WTC11 (cell line): ENCODE results near the gene SMARCC2.

ENCODE experiments used
- IRF2 ChIP-seq: sonication (generic); formaldehyde crosslinking; IDR thresholded peaks from 2 replicates; pipeline ENCODE4 v1.8.0; 2022; ENCODE audit warnings: low read depth, missing genetic modification reagents, borderline replicate concordance
- SP1 ChIP-seq: sonication (generic); formaldehyde crosslinking; conservative IDR thresholded peaks from 2 replicates; pipeline ENCODE4 v1.8.1; 2022; ENCODE audit warnings: missing genetic modification reagents
- TCF7 ChIP-seq: sonication (generic); formaldehyde crosslinking; IDR thresholded peaks from 2 replicates; pipeline ENCODE4 v1.8.0; 2022; ENCODE audit warnings: mild to moderate bottlenecking, low read depth, missing genetic modification reagents, moderate library complexity
- TP53 ChIP-seq: sonication (generic); formaldehyde crosslinking; IDR thresholded peaks from 2 replicates; pipeline ENCODE4 v1.8.1; 2023; ENCODE audit warnings: mild to moderate bottlenecking, missing genetic modification reagents
- ZNF232 ChIP-seq: sonication (generic); formaldehyde crosslinking; IDR thresholded peaks from 2 replicates; pipeline ENCODE4 v1.8.0; 2022; ENCODE audit warnings: mild to moderate bottlenecking, missing genetic modification reagents
- TF ChIP-seq, protein P1 (sequence below): fragments of 200-600 bp; IDR thresholded peaks from 2 replicates; pipeline ENCODE4 v1.8.0; 2022; ENCODE audit warnings: antibody characterized with exemption
- TF ChIP-seq, protein P2 (sequence below): sonication (generic); formaldehyde crosslinking; IDR thresholded peaks from 2 replicates; pipeline ENCODE4 v1.8.1; 2023; ENCODE audit warnings: mild to moderate bottlenecking, missing genetic modification reagents
- TF ChIP-seq, protein P3 (sequence below): sonication (generic); formaldehyde crosslinking; IDR thresholded peaks from 2 replicates; pipeline ENCODE4 v1.8.1; 2022; ENCODE audit warnings: low read depth, missing genetic modification reagents, borderline replicate concordance

DNA sequence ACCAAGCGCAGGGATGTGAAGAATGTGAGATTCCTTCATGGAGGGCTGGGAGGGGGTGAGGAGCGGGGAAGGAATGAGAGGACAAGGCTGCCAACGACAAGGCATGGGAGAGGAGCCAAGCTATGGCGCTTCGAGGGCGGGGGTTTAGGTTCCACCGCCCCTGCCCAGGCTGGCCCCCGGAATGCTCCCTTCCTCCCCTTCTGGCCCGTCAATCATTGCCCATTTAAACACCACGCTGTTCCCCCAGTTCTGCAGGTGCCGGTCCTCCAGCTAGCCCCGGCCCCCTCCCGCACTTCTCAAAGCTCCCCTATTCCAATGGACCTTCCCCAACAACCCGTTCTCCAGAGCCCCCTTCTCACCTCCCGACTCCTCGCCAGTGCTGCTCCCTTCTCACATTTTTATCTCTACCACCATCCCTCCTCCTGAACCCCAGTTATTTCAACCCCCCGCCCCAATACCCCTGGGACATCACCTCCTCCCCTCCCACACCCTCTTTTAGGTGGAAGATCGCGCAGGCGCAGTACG, 32.0 kb upstream of the SMARCC2 start:
- TF ChIP-seq IRF2 (CRISPR knock-in tag) (no peak), ZNF232 (CRISPR knock-in tag) (no peak), SP1 (no peak), TCF7 (CRISPR knock-in tag) (no peak), TP53 (no peak)
- TF ChIP-seq, protein P1, sequence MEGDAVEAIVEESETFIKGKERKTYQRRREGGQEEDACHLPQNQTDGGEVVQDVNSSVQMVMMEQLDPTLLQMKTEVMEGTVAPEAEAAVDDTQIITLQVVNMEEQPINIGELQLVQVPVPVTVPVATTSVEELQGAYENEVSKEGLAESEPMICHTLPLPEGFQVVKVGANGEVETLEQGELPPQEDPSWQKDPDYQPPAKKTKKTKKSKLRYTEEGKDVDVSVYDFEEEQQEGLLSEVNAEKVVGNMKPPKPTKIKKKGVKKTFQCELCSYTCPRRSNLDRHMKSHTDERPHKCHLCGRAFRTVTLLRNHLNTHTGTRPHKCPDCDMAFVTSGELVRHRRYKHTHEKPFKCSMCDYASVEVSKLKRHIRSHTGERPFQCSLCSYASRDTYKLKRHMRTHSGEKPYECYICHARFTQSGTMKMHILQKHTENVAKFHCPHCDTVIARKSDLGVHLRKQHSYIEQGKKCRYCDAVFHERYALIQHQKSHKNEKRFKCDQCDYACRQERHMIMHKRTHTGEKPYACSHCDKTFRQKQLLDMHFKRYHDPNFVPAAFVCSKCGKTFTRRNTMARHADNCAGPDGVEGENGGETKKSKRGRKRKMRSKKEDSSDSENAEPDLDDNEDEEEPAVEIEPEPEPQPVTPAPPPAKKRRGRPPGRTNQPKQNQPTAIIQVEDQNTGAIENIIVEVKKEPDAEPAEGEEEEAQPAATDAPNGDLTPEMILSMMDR: no peak
- TF ChIP-seq, protein P2, sequence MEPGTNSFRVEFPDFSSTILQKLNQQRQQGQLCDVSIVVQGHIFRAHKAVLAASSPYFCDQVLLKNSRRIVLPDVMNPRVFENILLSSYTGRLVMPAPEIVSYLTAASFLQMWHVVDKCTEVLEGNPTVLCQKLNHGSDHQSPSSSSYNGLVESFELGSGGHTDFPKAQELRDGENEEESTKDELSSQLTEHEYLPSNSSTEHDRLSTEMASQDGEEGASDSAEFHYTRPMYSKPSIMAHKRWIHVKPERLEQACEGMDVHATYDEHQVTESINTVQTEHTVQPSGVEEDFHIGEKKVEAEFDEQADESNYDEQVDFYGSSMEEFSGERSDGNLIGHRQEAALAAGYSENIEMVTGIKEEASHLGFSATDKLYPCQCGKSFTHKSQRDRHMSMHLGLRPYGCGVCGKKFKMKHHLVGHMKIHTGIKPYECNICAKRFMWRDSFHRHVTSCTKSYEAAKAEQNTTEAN (CRISPR knock-in tag): peak; percentile 63; the same call in 1 of the 2 replicates
- TF ChIP-seq, protein P3, sequence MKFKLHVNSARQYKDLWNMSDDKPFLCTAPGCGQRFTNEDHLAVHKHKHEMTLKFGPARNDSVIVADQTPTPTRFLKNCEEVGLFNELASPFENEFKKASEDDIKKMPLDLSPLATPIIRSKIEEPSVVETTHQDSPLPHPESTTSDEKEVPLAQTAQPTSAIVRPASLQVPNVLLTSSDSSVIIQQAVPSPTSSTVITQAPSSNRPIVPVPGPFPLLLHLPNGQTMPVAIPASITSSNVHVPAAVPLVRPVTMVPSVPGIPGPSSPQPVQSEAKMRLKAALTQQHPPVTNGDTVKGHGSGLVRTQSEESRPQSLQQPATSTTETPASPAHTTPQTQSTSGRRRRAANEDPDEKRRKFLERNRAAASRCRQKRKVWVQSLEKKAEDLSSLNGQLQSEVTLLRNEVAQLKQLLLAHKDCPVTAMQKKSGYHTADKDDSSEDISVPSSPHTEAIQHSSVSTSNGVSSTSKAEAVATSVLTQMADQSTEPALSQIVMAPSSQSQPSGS: no peak
